C4-2B (cell line): ENCODE results near the gene SLC4A2.

ENCODE experiments used
- ZFX ChIP-seq: fragments of 450-650 bp; IDR thresholded peaks from 2 replicates; pipeline ENCODE4 v1.6.1; 2017
- TF ChIP-seq, protein P1 (sequence below): fragments of 450-650 bp; conservative IDR thresholded peaks from 2 replicates; pipeline ENCODE4 v1.5.1; 2017; ENCODE audit warnings: mild to moderate bottlenecking

DNA sequence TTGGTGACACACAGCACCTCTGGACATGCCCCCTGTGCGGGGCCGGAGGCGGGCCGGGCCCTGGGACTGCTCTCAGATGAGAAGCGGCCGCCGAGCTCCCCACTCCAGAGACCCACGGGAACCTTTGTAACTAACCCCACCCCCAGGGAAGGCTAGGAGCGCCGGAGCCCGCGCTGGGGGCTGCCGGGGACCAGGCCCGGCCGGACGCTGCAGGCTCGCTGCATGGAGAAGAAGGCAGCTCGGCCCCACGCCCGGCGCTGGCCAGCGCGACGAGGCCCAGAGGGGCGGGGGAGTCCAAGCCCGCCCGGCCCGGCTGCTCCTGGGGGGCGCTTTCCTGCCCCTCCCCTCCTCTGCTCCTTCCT is 63.4 kb downstream of the SLC4A2 start:
- TF ChIP-seq, protein P1, sequence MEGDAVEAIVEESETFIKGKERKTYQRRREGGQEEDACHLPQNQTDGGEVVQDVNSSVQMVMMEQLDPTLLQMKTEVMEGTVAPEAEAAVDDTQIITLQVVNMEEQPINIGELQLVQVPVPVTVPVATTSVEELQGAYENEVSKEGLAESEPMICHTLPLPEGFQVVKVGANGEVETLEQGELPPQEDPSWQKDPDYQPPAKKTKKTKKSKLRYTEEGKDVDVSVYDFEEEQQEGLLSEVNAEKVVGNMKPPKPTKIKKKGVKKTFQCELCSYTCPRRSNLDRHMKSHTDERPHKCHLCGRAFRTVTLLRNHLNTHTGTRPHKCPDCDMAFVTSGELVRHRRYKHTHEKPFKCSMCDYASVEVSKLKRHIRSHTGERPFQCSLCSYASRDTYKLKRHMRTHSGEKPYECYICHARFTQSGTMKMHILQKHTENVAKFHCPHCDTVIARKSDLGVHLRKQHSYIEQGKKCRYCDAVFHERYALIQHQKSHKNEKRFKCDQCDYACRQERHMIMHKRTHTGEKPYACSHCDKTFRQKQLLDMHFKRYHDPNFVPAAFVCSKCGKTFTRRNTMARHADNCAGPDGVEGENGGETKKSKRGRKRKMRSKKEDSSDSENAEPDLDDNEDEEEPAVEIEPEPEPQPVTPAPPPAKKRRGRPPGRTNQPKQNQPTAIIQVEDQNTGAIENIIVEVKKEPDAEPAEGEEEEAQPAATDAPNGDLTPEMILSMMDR = no peak
- TF ChIP-seq ZFX = no peak
